Nephron (organoid): ENCODE results near the gene ETS1.

ENCODE experiments used
- H3K27ac Mint-ChIP-seq, 3 experiments: 2 replicates each; pipeline ENCODE4 v1.8.0; 2020; ENCODE audit warnings: mixed read lengths in 3 of 3, mild to moderate bottlenecking in 2 of 3, moderate library complexity in 1 of 3
- H3K27me3 Mint-ChIP-seq: 2 replicates; pipeline ENCODE4 v1.8.0; 2021; ENCODE audit warnings: low read depth, mild to moderate bottlenecking, moderate library complexity, mixed read lengths
- H3K36me3 Mint-ChIP-seq: 2 replicates; pipeline ENCODE4 v1.8.0; 2020; ENCODE audit warnings: low read depth, mixed read lengths
- H3K4me1 Mint-ChIP-seq: 2 replicates; pipeline ENCODE4 v1.8.0; 2020; ENCODE audit warnings: mixed read lengths
- H3K4me3 Mint-ChIP-seq, 3 experiments: 2 replicates each; pipeline ENCODE4 v1.8.0; 2020; ENCODE audit warnings: mild to moderate bottlenecking in 3 of 3, mixed read lengths in 3 of 3, moderate library complexity in 2 of 3
- H3K9me3 Mint-ChIP-seq: 2 replicates; pipeline ENCODE4 v1.8.0; 2020; ENCODE audit warnings: mixed read lengths
- TF ChIP-seq, protein P1 (sequence below), 3 experiments: fragments of 200-600 bp; sonication (generic); IDR thresholded peaks; one replicate each; pipeline ENCODE4 v1.5.0; 2021; ENCODE audit warnings: antibody characterized with exemption in 3 of 3; ENCODE audit not compliant: unreplicated experiment in 3 of 3

Gene ETS1

DNA sequence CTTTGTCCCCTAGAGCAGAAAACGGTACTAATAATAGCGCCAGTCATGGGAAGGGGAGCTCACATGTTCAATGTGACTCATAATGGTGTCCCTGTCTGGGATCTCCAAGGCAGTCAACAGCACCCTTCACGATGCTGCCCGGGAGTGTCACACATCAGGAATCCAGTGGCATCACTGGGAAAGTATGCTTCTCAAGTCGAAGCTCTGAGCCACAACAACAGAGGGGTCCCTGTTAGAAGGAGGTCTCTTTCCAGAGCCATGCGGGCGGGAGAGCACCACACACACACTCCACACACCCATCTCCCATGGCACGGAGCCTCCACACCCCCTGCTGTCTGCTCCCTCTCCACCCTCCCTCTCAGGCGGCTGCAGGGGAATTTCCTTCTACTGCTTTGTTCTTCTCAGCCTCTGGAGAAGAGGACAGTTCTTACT, 119.7 kb downstream of the ETS1 start:
- TF ChIP-seq, protein P1, sequence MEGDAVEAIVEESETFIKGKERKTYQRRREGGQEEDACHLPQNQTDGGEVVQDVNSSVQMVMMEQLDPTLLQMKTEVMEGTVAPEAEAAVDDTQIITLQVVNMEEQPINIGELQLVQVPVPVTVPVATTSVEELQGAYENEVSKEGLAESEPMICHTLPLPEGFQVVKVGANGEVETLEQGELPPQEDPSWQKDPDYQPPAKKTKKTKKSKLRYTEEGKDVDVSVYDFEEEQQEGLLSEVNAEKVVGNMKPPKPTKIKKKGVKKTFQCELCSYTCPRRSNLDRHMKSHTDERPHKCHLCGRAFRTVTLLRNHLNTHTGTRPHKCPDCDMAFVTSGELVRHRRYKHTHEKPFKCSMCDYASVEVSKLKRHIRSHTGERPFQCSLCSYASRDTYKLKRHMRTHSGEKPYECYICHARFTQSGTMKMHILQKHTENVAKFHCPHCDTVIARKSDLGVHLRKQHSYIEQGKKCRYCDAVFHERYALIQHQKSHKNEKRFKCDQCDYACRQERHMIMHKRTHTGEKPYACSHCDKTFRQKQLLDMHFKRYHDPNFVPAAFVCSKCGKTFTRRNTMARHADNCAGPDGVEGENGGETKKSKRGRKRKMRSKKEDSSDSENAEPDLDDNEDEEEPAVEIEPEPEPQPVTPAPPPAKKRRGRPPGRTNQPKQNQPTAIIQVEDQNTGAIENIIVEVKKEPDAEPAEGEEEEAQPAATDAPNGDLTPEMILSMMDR (IDR thresholded peaks at IDR 0.05; ENCODE audit: unreplicated experiment in 3 of 3), result no peak
- Mint-ChIP-seq H3K36me3 (peaks cover 91% of the 10 kb centered on the region), H3K4me1 (peaks cover 47% of the 10 kb centered on the region), H3K4me3 (no peak overlapping the region), H3K9me3 (no peaks in the 10 kb centered on the region), H3K27me3 (peaks cover 9% of the 10 kb centered on the region), H3K27ac (peak overlapping the region in 2 of 3 experiments; percentile 1 to 9)

DNA sequence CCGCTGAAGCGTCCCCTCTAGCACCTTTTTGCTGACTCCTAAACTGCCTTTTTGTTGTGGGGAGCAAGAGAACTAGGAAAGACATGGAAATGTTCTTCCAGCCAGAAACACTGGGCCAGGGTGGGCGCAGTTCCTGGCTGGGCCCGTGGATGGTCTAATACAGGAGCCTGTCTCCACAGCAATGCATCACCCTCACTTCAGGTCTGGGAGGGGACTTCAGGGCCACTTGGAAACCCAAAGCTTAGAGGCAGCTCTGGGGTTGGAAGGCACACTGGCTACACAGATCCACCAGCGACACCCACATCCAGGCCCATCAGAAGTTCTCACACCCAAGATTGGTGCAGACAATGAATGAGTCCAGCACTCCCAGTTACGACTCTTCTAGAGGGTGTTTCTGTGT, 120.3 kb downstream of the ETS1 start:
- H3K4me3 Mint-ChIP-seq, result no peak overlapping the region
- H3K27ac Mint-ChIP-seq, result no peak overlapping the region
- TF ChIP-seq, protein P1 (IDR thresholded peaks at IDR 0.05; ENCODE audit: unreplicated experiment in 3 of 3), result no peak
- peaks cover 44% of the 10 kb centered on the region for H3K4me1 Mint-ChIP-seq
- H3K36me3 Mint-ChIP-seq, result peaks cover 91% of the 10 kb centered on the region
- peaks cover 5% of the 10 kb centered on the region for H3K27me3 Mint-ChIP-seq
- no peaks in the 10 kb centered on the region for H3K9me3 Mint-ChIP-seq

DNA sequence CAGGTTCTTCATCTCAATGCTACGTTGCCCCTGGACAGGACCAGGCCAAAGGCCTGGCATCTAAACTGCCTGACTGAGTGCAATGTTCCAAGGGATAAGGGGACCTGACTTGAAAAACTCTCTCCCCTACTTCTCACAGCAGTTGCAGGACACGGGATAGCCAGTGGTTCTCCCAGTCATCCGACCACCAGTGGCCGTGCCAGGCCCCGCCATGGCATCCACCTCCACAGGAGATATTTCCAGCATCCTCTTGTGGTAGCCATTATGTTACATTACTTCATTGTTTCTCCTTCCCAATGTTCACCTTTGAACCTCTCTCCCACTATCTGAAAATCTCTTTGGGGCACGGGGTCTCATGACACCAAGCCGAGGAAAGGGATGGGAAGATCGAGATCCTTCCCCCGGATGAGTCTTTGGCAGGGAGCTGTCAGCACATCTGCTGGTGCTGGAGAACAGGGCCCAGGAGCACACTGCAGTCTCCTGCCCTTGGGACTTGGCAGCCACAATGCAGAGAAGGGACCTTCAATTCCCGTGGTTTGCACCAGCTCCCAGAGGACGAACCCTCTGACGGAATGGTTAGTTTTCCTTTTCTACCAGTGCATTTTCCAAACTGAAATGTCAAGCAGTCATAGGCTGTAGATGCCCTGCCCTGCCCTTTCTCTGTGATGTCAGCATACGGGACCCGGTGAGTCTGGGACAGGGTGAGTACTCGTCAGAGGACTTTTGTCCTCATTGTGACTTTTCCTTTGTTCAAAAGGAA, 121.2 kb downstream of the ETS1 start:
- Mint-ChIP-seq H3K9me3 (no peaks in the 10 kb centered on the region), H3K27ac (no peak overlapping the region), H3K36me3 (peaks cover 91% of the 10 kb centered on the region), H3K4me3 (no peak overlapping the region), H3K27me3 (peaks cover 4% of the 10 kb centered on the region), H3K4me1 (peaks cover 38% of the 10 kb centered on the region)
- TF ChIP-seq, protein P1 (IDR thresholded peaks at IDR 0.05; ENCODE audit: unreplicated experiment in 3 of 3), result no peak

DNA sequence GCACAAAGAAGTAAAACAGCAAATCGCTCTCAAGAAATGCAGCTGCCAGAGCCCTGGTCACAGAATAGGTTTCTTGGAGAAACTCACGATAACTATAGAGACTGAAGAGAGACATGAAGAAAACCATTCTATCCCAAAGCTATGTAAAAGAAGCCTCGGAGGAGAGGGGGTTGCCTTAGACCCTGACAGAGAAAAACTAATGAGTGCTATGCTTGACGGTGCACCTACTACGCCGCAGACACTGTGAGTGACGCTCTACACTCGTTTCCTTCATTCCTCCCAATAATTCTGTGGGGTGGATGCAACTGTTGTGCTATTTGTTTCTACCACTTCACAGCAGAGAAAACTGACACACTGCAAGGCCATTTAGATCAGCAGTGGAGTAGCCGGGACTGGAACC, 121.8 kb downstream of the ETS1 start:
- TF ChIP-seq, protein P1 (IDR thresholded peaks at IDR 0.05; ENCODE audit: unreplicated experiment in 3 of 3), result no peak
- peaks cover 91% of the 10 kb centered on the region for H3K36me3 Mint-ChIP-seq
- H3K4me3 Mint-ChIP-seq, result no peak overlapping the region
- H3K9me3 Mint-ChIP-seq, result no peaks in the 10 kb centered on the region
- H3K4me1 Mint-ChIP-seq, result peaks cover 34% of the 10 kb centered on the region
- H3K27me3 Mint-ChIP-seq, result peaks cover 4% of the 10 kb centered on the region
- peak overlapping the region in 1 of 3 experiments; percentile 73 for H3K27ac Mint-ChIP-seq

DNA sequence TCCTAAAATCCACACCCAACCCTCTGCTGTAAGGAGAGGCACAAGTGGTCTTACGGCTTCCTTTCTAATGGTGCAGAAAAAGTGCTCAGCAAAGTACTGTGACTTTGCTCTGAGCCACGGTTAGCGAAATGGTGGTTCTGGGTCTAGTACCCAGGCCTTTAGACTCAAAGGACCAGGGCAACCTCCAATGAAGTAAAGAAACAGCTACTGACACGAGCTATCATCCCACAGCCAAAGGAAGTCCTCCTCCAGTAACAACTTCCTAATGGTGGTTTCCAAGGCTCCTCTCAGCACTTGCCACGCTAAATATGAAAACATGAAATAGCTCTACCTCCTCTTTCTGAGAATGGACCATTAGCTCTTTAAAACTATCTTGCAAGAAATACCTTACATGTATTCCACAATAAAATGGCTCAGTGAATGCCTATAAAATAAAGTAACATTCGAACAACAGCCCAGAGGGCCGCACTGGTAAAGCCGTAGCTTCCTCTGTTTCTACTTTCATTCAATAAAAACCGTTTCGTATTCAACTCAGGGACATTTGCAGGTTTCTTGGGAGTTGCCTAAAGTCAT, 122.4 kb downstream of the ETS1 start:
- peaks cover 91% of the 10 kb centered on the region for H3K36me3 Mint-ChIP-seq
- no peak overlapping the region for H3K4me3 Mint-ChIP-seq

More for the DNA sequence above, 122.4 kb downstream of the ETS1 start:
- peaks cover 4% of the 10 kb centered on the region for H3K27me3 Mint-ChIP-seq
- H3K9me3 Mint-ChIP-seq, result no peaks in the 10 kb centered on the region
- H3K4me1 Mint-ChIP-seq, result peaks cover 35% of the 10 kb centered on the region
- TF ChIP-seq, protein P1 (IDR thresholded peaks at IDR 0.05; ENCODE audit: unreplicated experiment in 3 of 3), result no peak
- peak overlapping the region; percentile 29 to 74 (median 73) for H3K27ac Mint-ChIP-seq
